Effector memory CD8-positive, alpha-beta T cell (primary cell): Measurements from ENCODE around the gene HLX.

Source experiments
- ATAC-seq: fragments of 150-1000 bp; cut with Tn5 transposase; replicated peaks from 2 replicates; pipeline ENCODE4 v1.10.0; 2021; ENCODE audit warnings: mild to moderate bottlenecking, moderate library complexity
- DNase-seq, 3 experiments: peaks; one replicate each; pipeline ENCODE4 v3.0.0; 2021
- H3K27ac Mint-ChIP-seq, 2 donors: one replicate each; pipeline ENCODE4 v1.8.0; 2022; ENCODE audit warnings: mild to moderate bottlenecking in 2 of 2, mixed read lengths in 2 of 2, moderate library complexity in 2 of 2
- H3K27me3 Mint-ChIP-seq, 2 donors: one replicate each; pipeline ENCODE4 v1.8.0; 2022; ENCODE audit warnings: mixed read lengths in 2 of 2
- H3K36me3 Mint-ChIP-seq: one replicate; pipeline ENCODE4 v1.8.0; 2022; ENCODE audit warnings: mild to moderate bottlenecking, moderate library complexity, mixed read lengths; ENCODE audit not compliant: insufficient read depth
- H3K4me1 Mint-ChIP-seq, 2 donors: one replicate each; pipeline ENCODE4 v1.8.0; 2022; ENCODE audit warnings: low read depth in 2 of 2, mixed read lengths in 2 of 2
- H3K4me3 Mint-ChIP-seq, 2 donors: one replicate each; pipeline ENCODE4 v1.8.0; 2022; ENCODE audit warnings: mild to moderate bottlenecking in 2 of 2, mixed read lengths in 2 of 2, moderate library complexity in 2 of 2
- H3K9me3 Mint-ChIP-seq, 2 donors: one replicate each; pipeline ENCODE4 v1.8.0; 2022; ENCODE audit warnings: mixed read lengths in 2 of 2

The HLX gene

DNA sequence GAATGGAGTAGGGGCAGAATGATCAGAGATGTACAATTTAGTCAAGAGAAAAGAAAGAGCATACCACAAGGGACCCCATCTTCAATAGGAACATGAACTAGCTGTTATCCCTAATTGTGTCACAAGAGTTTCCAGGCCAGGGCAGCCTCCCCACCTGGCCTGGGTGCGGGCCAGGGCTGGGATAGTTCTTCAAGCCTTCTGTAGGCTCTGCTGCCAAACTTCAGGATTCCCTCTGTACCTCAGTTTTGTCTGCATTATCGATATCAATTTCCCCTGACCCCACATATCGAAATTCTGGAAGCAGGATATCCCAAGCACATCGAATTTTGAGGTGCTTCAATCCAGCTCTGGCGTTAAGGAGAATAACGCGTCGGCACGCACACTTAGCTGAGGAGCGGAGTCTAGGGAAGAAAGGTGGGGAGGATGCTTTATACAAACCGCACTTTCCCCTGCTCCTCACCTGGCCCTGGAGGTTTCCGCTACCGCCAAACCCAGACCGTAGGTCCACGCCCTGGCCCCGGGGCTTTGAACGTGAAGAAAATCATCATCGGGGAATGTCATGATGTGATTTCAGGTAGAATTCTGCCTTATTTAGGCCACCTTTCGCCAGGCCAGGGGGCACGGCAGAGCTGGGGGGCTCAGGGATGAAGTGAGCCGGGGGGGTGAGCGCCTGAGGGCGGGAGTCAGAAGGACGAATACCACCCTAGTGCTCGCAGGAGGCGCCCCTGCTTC is 7.4 kb downstream of the HLX start:
- Mint-ChIP-seq H3K27ac (no peak overlapping the region), H3K9me3 (no peaks in the 10 kb centered on the region), H3K4me3 (no peak overlapping the region), H3K4me1 (peaks cover 0 to 3% of the 10 kb centered on the region in 2 donors), H3K27me3 (peaks cover 74 to 100% of the 10 kb centered on the region in 2 donors), H3K36me3 (no peaks in the 10 kb centered on the region)
- DNase-seq (no peak), ATAC-seq (no peak)

GRCh38 chr1:220887202-220887519 is 7.9 kb downstream of the HLX start:
- H3K4me3 Mint-ChIP-seq, result no peak overlapping the region
- H3K36me3 Mint-ChIP-seq, result no peaks in the 10 kb centered on the region
- peaks cover 75 to 100% of the 10 kb centered on the region in 2 donors for H3K27me3 Mint-ChIP-seq
- no peaks in the 10 kb centered on the region for H3K9me3 Mint-ChIP-seq
- ATAC-seq (no peak), DNase-seq (no peak)
- peaks cover 0 to 3% of the 10 kb centered on the region in 2 donors for H3K4me1 Mint-ChIP-seq
- H3K27ac Mint-ChIP-seq, result no peak overlapping the region

DNA sequence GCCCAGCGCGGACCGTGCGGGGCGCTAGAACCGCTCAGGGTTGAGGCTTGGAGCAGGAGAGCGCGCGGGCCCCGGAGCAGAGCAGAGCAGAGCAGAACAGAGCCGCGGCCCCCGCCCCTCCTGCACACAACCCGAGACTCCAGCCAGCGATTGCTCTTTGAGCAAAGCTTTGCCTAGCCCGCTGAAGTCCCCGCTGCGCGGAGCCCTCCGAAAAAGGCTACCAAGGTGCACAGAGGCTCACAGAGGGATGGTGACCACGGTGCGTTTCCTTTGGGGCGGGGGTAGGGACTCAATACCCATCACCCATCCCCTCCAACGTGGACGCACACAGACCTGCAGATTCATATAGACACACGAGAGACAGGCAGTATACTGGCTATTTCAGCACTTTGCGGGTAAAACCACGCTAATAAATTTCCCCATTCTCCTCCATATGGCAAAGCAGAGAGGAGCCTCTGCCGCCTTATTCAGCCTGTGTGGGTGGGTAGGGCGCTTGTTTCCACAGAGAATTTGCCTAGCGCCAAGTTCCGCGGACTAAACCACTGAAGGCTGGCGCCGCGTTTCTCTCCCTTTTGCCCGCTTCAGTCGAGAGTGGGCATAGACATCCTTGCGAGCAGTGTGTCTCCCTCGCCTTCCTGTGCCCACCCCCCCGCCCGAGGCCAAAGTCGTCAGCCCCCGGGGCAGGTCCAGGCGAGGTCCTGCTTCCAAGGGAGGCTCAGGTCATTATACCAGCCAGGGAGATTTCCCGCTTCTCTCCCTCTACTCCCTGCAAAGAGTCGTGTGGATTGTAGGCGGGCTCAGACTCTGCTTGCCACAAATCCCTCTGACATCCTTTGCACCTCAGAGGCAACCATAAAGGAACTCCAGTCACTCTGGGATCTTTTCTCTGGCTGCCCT is 8.5 kb downstream of the HLX start:
- peaks cover 0 to 3% of the 10 kb centered on the region in 2 donors for H3K4me1 Mint-ChIP-seq
- H3K36me3 Mint-ChIP-seq, result no peaks in the 10 kb centered on the region
- ATAC-seq (no peak), DNase-seq (no peak)
- no peak overlapping the region for H3K27ac Mint-ChIP-seq
- no peak overlapping the region for H3K4me3 Mint-ChIP-seq
- H3K9me3 Mint-ChIP-seq, result no peaks in the 10 kb centered on the region
- H3K27me3 Mint-ChIP-seq, result peaks cover 77 to 100% of the 10 kb centered on the region in 2 donors

DNA sequence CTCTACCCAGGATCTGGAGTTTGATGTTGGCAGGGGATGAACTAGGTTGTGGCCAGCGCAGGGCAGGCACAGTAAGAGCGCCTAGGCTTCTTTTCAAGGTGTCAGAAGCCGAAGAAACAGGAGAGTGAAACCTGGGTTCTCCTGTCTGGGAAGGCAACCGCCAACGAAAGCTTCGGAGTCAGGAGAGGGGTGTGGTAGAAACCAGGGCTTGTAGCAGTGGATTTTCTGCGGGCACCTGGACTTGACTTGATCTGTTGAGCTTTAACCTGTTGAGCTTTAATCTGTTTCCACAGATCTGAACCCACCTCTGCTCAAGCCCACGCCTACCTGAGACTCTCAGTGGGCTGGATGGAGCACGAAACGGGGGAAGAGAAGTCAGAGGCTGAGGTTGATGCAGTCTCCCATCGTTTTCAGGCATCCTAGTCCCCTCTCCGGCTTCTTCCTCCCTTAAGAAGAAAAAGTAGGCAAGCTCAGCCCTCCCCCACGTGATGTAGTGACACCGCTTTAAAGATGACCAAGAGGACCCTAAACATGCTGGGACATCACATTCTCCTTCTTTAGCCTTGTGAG is 9.3 kb downstream of the HLX start:
- Mint-ChIP-seq H3K36me3 (no peaks in the 10 kb centered on the region), H3K4me3 (no peak overlapping the region), H3K4me1 (peaks cover 0 to 3% of the 10 kb centered on the region in 2 donors), H3K9me3 (no peaks in the 10 kb centered on the region), H3K27ac (no peak overlapping the region), H3K27me3 (peaks cover 78 to 100% of the 10 kb centered on the region in 2 donors)
- ATAC-seq (no peak), DNase-seq (no peak)

- Mint-ChIP-seq H3K27ac (no peak overlapping the region), H3K4me3 (no peak overlapping the region), H3K4me1 (peaks cover 0 to 3% of the 10 kb centered on the region in 2 donors), H3K9me3 (no peaks in the 10 kb centered on the region), H3K36me3 (no peaks in the 10 kb centered on the region), H3K27me3 (peaks cover 76 to 100% of the 10 kb centered on the region in 2 donors)
- no peak for ATAC-seq
- DNase-seq, result no peak
Measured at GRCh38 chr1:220889333-220889732, 10.1 kb downstream of the HLX start.

DNA sequence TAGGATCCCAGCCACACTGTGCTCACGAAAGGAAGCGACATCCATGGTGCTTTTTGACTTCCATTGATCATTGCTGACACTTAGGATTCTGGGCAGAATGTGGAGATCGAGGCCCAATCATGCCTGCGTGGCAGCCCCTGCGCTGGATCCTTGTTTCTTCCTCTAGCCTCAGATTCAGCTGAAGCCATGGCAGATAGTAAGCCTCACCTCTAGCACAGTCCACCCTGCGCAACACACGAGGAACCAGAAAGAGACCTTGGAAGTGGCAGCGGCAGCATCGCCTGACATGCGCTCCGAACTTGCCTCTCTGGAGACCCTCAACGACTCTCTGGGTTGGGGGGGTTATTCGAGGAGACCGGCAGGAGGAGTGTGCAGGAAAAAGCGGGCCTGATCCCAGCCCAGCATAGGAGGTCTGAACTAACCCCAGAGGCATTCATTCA is 10.6 kb downstream of the HLX start:
- Mint-ChIP-seq H3K4me1 (peaks cover 0 to 3% of the 10 kb centered on the region in 2 donors), H3K9me3 (no peaks in the 10 kb centered on the region), H3K27me3 (peaks cover 76 to 100% of the 10 kb centered on the region in 2 donors), H3K4me3 (no peak overlapping the region), H3K27ac (no peak overlapping the region), H3K36me3 (no peaks in the 10 kb centered on the region)
- DNase-seq (no peak), ATAC-seq (no peak)

- H3K4me3 Mint-ChIP-seq, result no peak overlapping the region
- H3K27ac Mint-ChIP-seq, result no peak overlapping the region
- ATAC-seq (no peak), DNase-seq (no peak)
- H3K27me3 Mint-ChIP-seq, result peaks cover 76 to 99% of the 10 kb centered on the region in 2 donors
- peaks cover 0 to 3% of the 10 kb centered on the region in 2 donors for H3K4me1 Mint-ChIP-seq
- H3K36me3 Mint-ChIP-seq, result no peaks in the 10 kb centered on the region
- no peaks in the 10 kb centered on the region for H3K9me3 Mint-ChIP-seq
Measured at GRCh38 chr1:220890602-220891001, 11.4 kb downstream of the HLX start.

GRCh38 chr1:220891224-220892085 is 12.2 kb downstream of the HLX start:
- Mint-ChIP-seq H3K9me3 (no peaks in the 10 kb centered on the region), H3K27me3 (peaks cover 70 to 96% of the 10 kb centered on the region in 2 donors), H3K4me3 (no peak overlapping the region), H3K4me1 (peaks cover 0 to 3% of the 10 kb centered on the region in 2 donors), H3K27ac (no peak overlapping the region), H3K36me3 (no peaks in the 10 kb centered on the region)
- ATAC-seq (no peak), DNase-seq (no peak)

DNA sequence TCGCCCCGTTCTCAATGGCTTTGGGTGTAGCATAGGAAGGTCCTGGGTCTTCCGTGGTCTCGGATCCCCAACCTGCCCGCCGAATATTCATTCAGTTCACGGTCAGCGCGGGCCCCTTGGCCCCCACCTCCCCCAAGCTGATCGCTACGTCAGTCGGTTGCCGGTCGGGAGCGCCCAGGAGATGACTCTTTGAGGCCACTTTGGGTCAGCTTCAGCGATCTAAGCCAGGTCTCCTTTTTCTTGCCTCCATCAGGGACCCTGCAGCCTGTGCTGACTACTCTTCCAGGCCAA is 12.8 kb downstream of the HLX start:
- no peak overlapping the region for H3K27ac Mint-ChIP-seq

DNA sequence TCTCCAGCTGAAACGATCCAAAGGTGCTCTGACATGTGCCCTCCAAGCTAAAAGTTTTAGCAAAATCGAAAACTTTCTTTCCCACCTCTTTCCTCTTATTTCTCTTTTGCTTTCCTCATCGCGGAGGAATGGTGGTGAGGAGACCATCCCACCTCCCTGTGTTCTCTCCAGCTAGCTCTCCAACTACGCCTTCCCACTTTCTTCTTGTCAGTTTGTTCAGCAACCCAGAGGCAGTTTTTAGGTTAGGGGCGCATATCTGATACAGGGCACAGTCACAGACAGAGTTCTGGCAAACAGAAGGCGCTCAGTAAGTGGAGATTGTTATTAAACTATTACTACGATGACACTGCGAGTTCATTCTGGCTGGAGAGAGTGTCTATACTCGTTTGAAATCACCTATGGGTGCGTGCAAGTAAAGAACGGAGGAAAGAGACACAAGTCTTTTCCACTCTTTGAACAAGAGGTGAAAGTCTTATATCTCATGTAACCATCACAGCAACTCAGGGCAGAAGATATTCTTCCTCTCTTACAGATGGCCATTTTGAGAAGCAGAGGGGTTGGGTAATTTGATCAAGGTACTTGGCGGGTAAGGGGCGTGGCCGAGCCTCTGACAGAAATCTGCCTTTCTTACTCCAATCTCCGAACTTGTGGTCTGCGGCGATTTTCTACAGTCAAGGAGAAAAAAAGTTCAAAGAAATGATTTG is 13.9 kb downstream of the HLX start:
- no peaks in the 10 kb centered on the region for H3K36me3 Mint-ChIP-seq
- H3K27ac Mint-ChIP-seq, result no peak overlapping the region
- H3K27me3 Mint-ChIP-seq, result peaks cover 59 to 81% of the 10 kb centered on the region in 2 donors
- H3K4me3 Mint-ChIP-seq, result no peak overlapping the region
- ATAC-seq (no peak), DNase-seq (no peak)
- H3K4me1 Mint-ChIP-seq, result peaks cover 0 to 1% of the 10 kb centered on the region in 2 donors
- H3K9me3 Mint-ChIP-seq, result no peaks in the 10 kb centered on the region

More for the DNA sequence above, 12.8 kb downstream of the HLX start:
- Mint-ChIP-seq H3K4me3 (no peak overlapping the region), H3K36me3 (no peaks in the 10 kb centered on the region), H3K4me1 (peaks cover 0 to 3% of the 10 kb centered on the region in 2 donors), H3K9me3 (no peaks in the 10 kb centered on the region), H3K27me3 (peaks cover 68 to 92% of the 10 kb centered on the region in 2 donors)
- DNase-seq, result no peak
- no peak for ATAC-seq

GRCh38 chr1:220893701-220894024 is 14.4 kb downstream of the HLX start:
- no peak for DNase-seq
- ATAC-seq, result no peak
- Mint-ChIP-seq H3K4me1 (peaks cover 0 to 1% of the 10 kb centered on the region in 2 donors), H3K9me3 (no peaks in the 10 kb centered on the region), H3K36me3 (no peaks in the 10 kb centered on the region), H3K4me3 (peak overlapping the region in 1 of 2 donors; percentile 19), H3K27me3 (peaks cover 54 to 76% of the 10 kb centered on the region in 2 donors), H3K27ac (no peak overlapping the region)

GRCh38 chr1:220894025-220894923 is 15.0 kb downstream of the HLX start:
- no peak for ATAC-seq
- Mint-ChIP-seq H3K4me1 (peaks cover 0 to 1% of the 10 kb centered on the region in 2 donors), H3K36me3 (no peaks in the 10 kb centered on the region), H3K9me3 (no peaks in the 10 kb centered on the region), H3K27me3 (peaks cover 48 to 70% of the 10 kb centered on the region in 2 donors), H3K27ac (no peak overlapping the region), H3K4me3 (peak overlapping the region in 1 of 2 donors; percentile 19)
- no peak for DNase-seq
